Lung (tissue), 12 donors: Measurements from ENCODE around the gene MYZAP. TPM values are rescaled to one million over a fixed set of nuclear protein-coding genes. Genes with fewer than 3 reads are reported as not detected.

Experiments
- ATAC-seq: fragments of 200-7000 bp; cut with Tn5 transposase; one replicate; pipeline ENCODE4 v1.9.1; 2020; ENCODE audit warnings: moderate number of reproducible peaks; ENCODE audit not compliant: insufficient read depth, low FRiP score
- DNase-seq, 3 donors: peaks; one replicate each; pipeline ENCODE4 v3.0.0-alpha.2; 2013 to 2017
- H3K27ac ChIP-seq, 2 donors: one replicate each; pipeline ENCODE4 v1.5.1; 2013; ENCODE audit warnings: mild to moderate bottlenecking in 2 of 2, moderate library complexity in 2 of 2, control low read depth in 1 of 2, inconsistent platforms in 1 of 2, low read depth in 1 of 2, low read length in 1 of 2
- H3K27me3 ChIP-seq, 3 donors: one replicate each; pipeline ENCODE4 v1.5.1; 2013; ENCODE audit warnings: low read length in 2 of 3; ENCODE audit not compliant: control insufficient read depth in 3 of 3, insufficient read depth in 3 of 3
- H3K36me3 ChIP-seq, 4 donors: one replicate each; pipeline ENCODE4 v1.5.1; 2013; ENCODE audit warnings: low read length in 4 of 4, mild to moderate bottlenecking in 1 of 4, moderate library complexity in 1 of 4; ENCODE audit not compliant: control insufficient read depth in 4 of 4, insufficient read depth in 4 of 4
- H3K4me1 ChIP-seq, 5 donors: one replicate each; pipeline ENCODE4 v1.5.1; 2013; ENCODE audit warnings: low read length in 5 of 5, mild to moderate bottlenecking in 2 of 5, moderate library complexity in 1 of 5; ENCODE audit not compliant: control insufficient read depth in 5 of 5, insufficient read depth in 5 of 5
- H3K4me3 ChIP-seq: one replicate; pipeline ENCODE4 v1.5.1; 2013; ENCODE audit warnings: mild to moderate bottlenecking, control low read depth, moderate library complexity
- H3K9ac ChIP-seq, 2 donors: one replicate each; pipeline ENCODE4 v1.5.1; 2013; ENCODE audit warnings: low read length in 2 of 2, control low read depth in 1 of 2; ENCODE audit not compliant: insufficient read depth in 1 of 2
- H3K9me3 ChIP-seq, 4 donors: one replicate each; pipeline ENCODE4 v1.5.1; 2013; ENCODE audit warnings: low read length in 3 of 4, mild to moderate bottlenecking in 1 of 4, moderate library complexity in 1 of 4; ENCODE audit not compliant: control insufficient read depth in 4 of 4, insufficient read depth in 3 of 4
- WGBS, 2 donors: extraction: QIAGEN DNeasy Blood & Tissue Kit; methylation state at CpG; one replicate each; pipeline ENCODE4 v1.1.7; 2013; 5-methylcytosine and 5-hydroxymethylcytosine counted together
- polyA plus RNA-seq, 2 donors: library from polyadenylated mRNA; stranded (reverse); fragments of 200-250 nt; gene quantifications; one replicate each; pipeline ENCODE4 v1.2.1, GENCODE V29; 2013
- total RNA-seq, 2 donors: library from RNA; depleted of rRNA in 1 of 2; stranded (reverse); fragments of >200 nt in 1 of 2; gene quantifications; one replicate each; pipeline ENCODE4 v1.2.1, GENCODE V29; 2014 to 2021
- TF ChIP-seq, protein P1 (sequence below): IDR thresholded peaks from 2 replicates; pipeline ENCODE4 v1.5.1; 2012; ENCODE audit warnings: mild to moderate bottlenecking; ENCODE audit errors: control extremely low read depth, extremely low read depth
- donor health status: control.
- donor health status: control.
- donor health status: Bipolar disorder and iron deficiency.
- donor health status: healthy.
- donor health status: DM: yes; HTN: yes; CAD: no.

MYZAP gene
- total and polyA plus RNA-seq, 4 donors, result 6.9 to 36.9 (median 11.6) TPM

DNA sequence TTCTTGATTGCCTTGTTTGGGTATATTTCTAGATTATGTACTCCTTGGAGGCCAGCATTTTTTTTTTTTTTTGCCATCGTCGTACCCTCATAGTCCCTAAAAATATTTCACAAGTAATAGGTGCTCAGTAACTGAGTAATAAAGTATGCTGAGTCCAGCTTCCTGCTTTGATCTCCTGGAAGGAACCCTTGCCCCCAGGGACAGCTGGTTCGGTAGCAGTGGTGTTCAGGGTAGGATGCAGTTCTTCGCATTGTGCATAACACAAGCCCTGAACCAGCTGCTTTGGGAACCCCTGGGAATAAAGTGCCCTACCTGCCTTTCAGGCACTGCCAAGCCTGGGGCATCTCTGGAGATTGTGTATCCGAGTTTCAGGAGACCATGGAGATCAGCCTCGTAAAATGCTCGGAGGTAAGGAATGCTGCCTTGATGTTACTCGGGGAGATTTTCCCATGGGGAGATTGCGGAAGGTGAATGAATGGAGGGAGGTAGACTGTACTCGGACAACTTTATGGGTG, 7.6 kb downstream of the MYZAP start:
- Histone ChIP-seq H3K36me3 (no peaks in the 10 kb centered on the region), H3K9ac (no peak overlapping the region), H3K27ac (peak overlapping the region; percentile 55 to 99), H3K9me3 (no peaks in the 10 kb centered on the region), H3K27me3 (no peaks in the 10 kb centered on the region), H3K4me3 (no peak overlapping the region), H3K4me1 (peaks cover 0 to 25% (median 6%) of the 10 kb centered on the region in 5 donors)
- DNase-seq (no peak), ATAC-seq (no peak)
- TF ChIP-seq, protein P1, sequence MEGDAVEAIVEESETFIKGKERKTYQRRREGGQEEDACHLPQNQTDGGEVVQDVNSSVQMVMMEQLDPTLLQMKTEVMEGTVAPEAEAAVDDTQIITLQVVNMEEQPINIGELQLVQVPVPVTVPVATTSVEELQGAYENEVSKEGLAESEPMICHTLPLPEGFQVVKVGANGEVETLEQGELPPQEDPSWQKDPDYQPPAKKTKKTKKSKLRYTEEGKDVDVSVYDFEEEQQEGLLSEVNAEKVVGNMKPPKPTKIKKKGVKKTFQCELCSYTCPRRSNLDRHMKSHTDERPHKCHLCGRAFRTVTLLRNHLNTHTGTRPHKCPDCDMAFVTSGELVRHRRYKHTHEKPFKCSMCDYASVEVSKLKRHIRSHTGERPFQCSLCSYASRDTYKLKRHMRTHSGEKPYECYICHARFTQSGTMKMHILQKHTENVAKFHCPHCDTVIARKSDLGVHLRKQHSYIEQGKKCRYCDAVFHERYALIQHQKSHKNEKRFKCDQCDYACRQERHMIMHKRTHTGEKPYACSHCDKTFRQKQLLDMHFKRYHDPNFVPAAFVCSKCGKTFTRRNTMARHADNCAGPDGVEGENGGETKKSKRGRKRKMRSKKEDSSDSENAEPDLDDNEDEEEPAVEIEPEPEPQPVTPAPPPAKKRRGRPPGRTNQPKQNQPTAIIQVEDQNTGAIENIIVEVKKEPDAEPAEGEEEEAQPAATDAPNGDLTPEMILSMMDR, result no peak
- WGBS, 2 donors, result 84 to 90% methylated on average over 10 of the region's 10 CpGs

DNA sequence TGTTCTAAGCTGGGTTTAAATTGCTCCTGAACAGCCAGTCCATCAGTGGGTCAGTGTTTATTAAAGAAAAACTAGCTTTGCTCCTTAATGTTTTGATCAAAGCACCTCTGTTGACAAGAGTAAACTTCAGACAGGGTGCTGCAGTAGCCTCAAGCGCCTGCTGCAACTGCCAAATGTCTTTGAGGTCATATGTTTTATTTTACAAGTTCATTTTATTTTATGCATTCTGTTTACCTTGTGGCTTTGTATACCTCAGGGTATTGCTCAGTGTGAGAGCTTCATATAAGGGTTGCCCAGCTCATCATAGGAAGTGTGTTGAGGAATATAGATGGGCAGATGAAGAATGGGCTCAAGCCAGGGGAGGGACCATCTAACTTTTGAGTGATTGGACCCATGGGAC, 8.5 kb downstream of the MYZAP start:
- DNase-seq (no peak), ATAC-seq (no peak)
- peaks cover 0 to 23% (median 11%) of the 10 kb centered on the region in 5 donors for H3K4me1 ChIP-seq
- H3K9me3 ChIP-seq, result no peaks in the 10 kb centered on the region
- peak overlapping the region in 1 of 2 donors; percentile 73 for H3K27ac ChIP-seq
- H3K4me3 ChIP-seq, result no peak overlapping the region
- H3K9ac ChIP-seq, result no peak overlapping the region
- 80 to 85% methylated on average over 1 of the region's 1 CpG for WGBS, 2 donors
- TF ChIP-seq, protein P1, result no peak
- H3K36me3 ChIP-seq, result peaks cover 0 to 2% (median 1%) of the 10 kb centered on the region in 4 donors
- H3K27me3 ChIP-seq, result no peaks in the 10 kb centered on the region

DNA sequence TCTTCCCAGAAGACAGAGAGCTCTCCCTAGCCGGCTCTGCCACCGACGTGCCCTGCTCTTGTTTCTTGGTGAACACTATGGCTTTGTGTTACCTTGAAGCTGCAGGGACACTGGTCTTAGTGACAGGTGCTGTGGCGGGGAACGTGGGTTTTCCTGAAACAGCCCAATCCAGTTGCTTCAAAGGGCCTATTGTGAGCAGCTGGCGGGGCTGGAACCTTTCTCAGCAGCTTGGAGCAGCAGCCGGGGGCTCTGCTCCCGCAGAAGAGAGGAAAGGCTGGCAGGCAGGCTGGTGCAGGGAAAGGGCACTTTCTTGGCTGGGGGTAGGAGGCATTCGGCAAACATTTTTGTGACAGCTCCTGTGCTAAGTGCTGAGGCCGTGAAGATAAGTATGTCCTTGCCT, 12.8 kb downstream of the MYZAP start:
- Histone ChIP-seq H3K4me3 (no peak overlapping the region), H3K27me3 (no peaks in the 10 kb centered on the region), H3K4me1 (peaks cover 0 to 31% (median 6%) of the 10 kb centered on the region in 5 donors), H3K27ac (peak overlapping the region in 1 of 2 donors; percentile 85), H3K9me3 (no peaks in the 10 kb centered on the region), H3K36me3 (peaks cover 0 to 2% (median 1%) of the 10 kb centered on the region in 4 donors), H3K9ac (no peak overlapping the region)
- TF ChIP-seq, protein P1, result no peak
- DNase-seq (peak in 1 of 3 donors; percentile 38), ATAC-seq (no peak)
- WGBS, 2 donors, result 86 to 91% methylated on average over 10 of the region's 10 CpGs

DNA sequence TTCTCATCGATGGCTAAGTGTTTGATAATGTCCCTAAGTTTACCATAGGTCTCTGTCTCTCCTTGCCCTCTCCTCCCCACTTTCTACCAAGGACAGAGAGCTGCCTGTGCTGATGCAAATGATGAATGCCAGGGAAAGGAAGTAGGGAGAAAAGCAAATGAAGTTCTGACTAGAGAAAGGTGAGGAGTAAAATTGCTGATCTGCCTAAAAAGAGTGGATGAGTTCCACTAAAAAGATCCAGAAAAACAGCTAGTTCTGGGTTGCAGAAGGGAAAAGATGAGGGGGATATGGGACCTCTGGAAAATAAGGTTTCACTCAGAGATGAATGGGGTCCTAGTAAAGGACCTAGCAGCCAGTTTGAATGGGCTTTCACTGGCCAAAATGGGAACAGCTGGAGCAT, 13.8 kb downstream of the MYZAP start:
- Histone ChIP-seq H3K36me3 (peaks cover 0 to 2% (median 1%) of the 10 kb centered on the region in 4 donors), H3K27me3 (no peaks in the 10 kb centered on the region), H3K9ac (no peak overlapping the region), H3K9me3 (no peaks in the 10 kb centered on the region), H3K4me1 (peaks cover 0 to 29% (median 11%) of the 10 kb centered on the region in 5 donors), H3K4me3 (no peak overlapping the region), H3K27ac (peak overlapping the region in 1 of 2 donors; percentile 85)
- ATAC-seq (no peak), DNase-seq (no peak)
- 81 to 97% methylated on average over 1 of the region's 1 CpG for WGBS, 2 donors
- TF ChIP-seq, protein P1, result no peak
